Natural killer cell (primary cell): Measurements from ENCODE around the gene BARHL1. TPM values are rescaled to one million over a fixed set of nuclear protein-coding genes. Genes with fewer than 3 reads are reported as not detected.

ENCODE experiments used
- ATAC-seq, 3 donors: fragments of 150-1000 bp in 2 of 3; fragments of 200-7000 bp in 1 of 3; cut with Tn5 transposase; 1 replicate in 1 of 3; 2 replicates in 2 of 3; pipeline ENCODE4 v1.10.0; 2021; ENCODE audit warnings: mild to moderate bottlenecking in 2 of 3, moderate library complexity in 2 of 3
- DNase-seq, 2 donors: peaks; one replicate each; pipeline versions ENCODE4 v3.0.0 to v3.0.0-alpha.2; 2013 to 2021; ENCODE audit warnings: mixed read lengths in 1 of 2
- H3K27ac ChIP-seq: one replicate; pipeline ENCODE4 v1.5.1; 2013; ENCODE audit warnings: mild to moderate bottlenecking, low read length
- H3K27me3 ChIP-seq: one replicate; pipeline ENCODE4 v1.6.1; 2013; ENCODE audit warnings: low read length; ENCODE audit not compliant: control insufficient read depth, insufficient read depth
- H3K36me3 ChIP-seq: one replicate; pipeline ENCODE4 v1.6.1; 2013; ENCODE audit warnings: low read length; ENCODE audit not compliant: control insufficient read depth, insufficient read depth
- H3K4me1 ChIP-seq: one replicate; pipeline ENCODE4 v1.6.1; 2013; ENCODE audit warnings: low read length; ENCODE audit not compliant: control insufficient read depth, insufficient read depth
- H3K4me3 ChIP-seq: one replicate; pipeline ENCODE4 v1.5.1; 2013; ENCODE audit warnings: low read length
- H3K9me3 ChIP-seq: one replicate; pipeline ENCODE4 v1.6.1; 2013; ENCODE audit warnings: low read length; ENCODE audit not compliant: control insufficient read depth, insufficient read depth
- H3K27ac Mint-ChIP-seq, 2 donors: one replicate each; pipeline ENCODE4 v1.8.0; 2022; ENCODE audit warnings: mild to moderate bottlenecking in 2 of 2, mixed read lengths in 2 of 2, moderate library complexity in 1 of 2
- H3K27me3 Mint-ChIP-seq, 2 donors: one replicate each; pipeline ENCODE4 v1.8.0; 2022; ENCODE audit warnings: low read depth in 2 of 2, mixed read lengths in 2 of 2
- H3K36me3 Mint-ChIP-seq: one replicate; pipeline ENCODE4 v1.8.0; 2022; ENCODE audit warnings: mixed read lengths
- H3K4me1 Mint-ChIP-seq, 2 donors: one replicate each; pipeline ENCODE4 v1.8.0; 2022; ENCODE audit warnings: mixed read lengths in 2 of 2
- H3K4me3 Mint-ChIP-seq: one replicate; pipeline ENCODE4 v1.8.0; 2022; ENCODE audit warnings: mild to moderate bottlenecking, moderate library complexity, mixed read lengths
- H3K9me3 Mint-ChIP-seq, 2 donors: one replicate each; pipeline ENCODE4 v1.8.0; 2022; ENCODE audit warnings: mixed read lengths in 2 of 2
- CTCF ChIP-seq: fragments of 200-600 bp; IDR thresholded peaks from one replicate; pipeline ENCODE4 v1.8.0; 2022; ENCODE audit warnings: antibody characterized with exemption
- WGBS: methylation state at CpG from one replicate; pipeline ENCODE4 v1.1.7; 2013; ENCODE audit warnings: missing lambda C conversion rate; ENCODE audit not compliant: insufficient coverage; 5-methylcytosine and 5-hydroxymethylcytosine counted together
- intact Hi-C: fragments of 100-400 bp; cut with micrococcal nuclease; formaldehyde crosslinking; loops from one replicate; pipeline ENCODE4 v1.14.2; 2022
- total RNA-seq, 4 donors: library from RNA; stranded (reverse); fragments of 120-200 nt in 1 of 4; gene quantifications; one replicate each; pipeline versions ENCODE4 v1.2.3 to v1.2.4, GENCODE V29; 2013 to 2022

The BARHL1 gene
- total RNA-seq, 3 donors from 2014 or later (not counting 1 experiment from before 2014, with no cell fraction given) = not detected

- Mint-ChIP-seq H3K36me3 (no peaks in the 10 kb centered on the region), H3K27me3 (peaks cover 0 to 5% of the 10 kb centered on the region in 2 donors), H3K4me3 (no peak overlapping the region), H3K9me3 (no peaks in the 10 kb centered on the region), H3K4me1 (no peaks in the 10 kb centered on the region), H3K27ac (no peak overlapping the region)
- 75% methylated on average over 8 of the region's 8 CpGs for WGBS
- ATAC-seq (no peak), DNase-seq (no peak)
- Histone ChIP-seq H3K9me3 (no peaks in the 10 kb centered on the region), H3K27ac (no peak overlapping the region), H3K4me3 (no peak overlapping the region), H3K36me3 (no peaks in the 10 kb centered on the region), H3K27me3 (no peaks in the 10 kb centered on the region), H3K4me1 (peaks cover 4% of the 10 kb centered on the region)
- TF ChIP-seq CTCF = no peak
- intact Hi-C loops = no loop called here
These were observed 44.3 kb upstream of the BARHL1 start for GRCh38 chr9:132538071-132538470.

- peaks cover 4% of the 10 kb centered on the region for H3K4me1 ChIP-seq
- H3K9me3 Mint-ChIP-seq = no peaks in the 10 kb centered on the region
- TF ChIP-seq CTCF = no peak
- H3K27me3 ChIP-seq = no peaks in the 10 kb centered on the region
- H3K27me3 Mint-ChIP-seq = no peaks in the 10 kb centered on the region
- no peak overlapping the region for H3K27ac Mint-ChIP-seq
- no peaks in the 10 kb centered on the region for H3K36me3 Mint-ChIP-seq
- no peak overlapping the region for H3K4me3 ChIP-seq
- intact Hi-C loops = no loop called here
- H3K4me1 Mint-ChIP-seq = no peaks in the 10 kb centered on the region
- H3K9me3 ChIP-seq = no peaks in the 10 kb centered on the region
- DNase-seq (no peak), ATAC-seq (no peak)
- H3K27ac ChIP-seq = no peak overlapping the region
- 82% methylated on average over 7 of the region's 7 CpGs for WGBS
- H3K36me3 ChIP-seq = no peaks in the 10 kb centered on the region
- no peak overlapping the region for H3K4me3 Mint-ChIP-seq
These were observed 43.3 kb upstream of the BARHL1 start for GRCh38 chr9:132539096-132539495.

GRCh38 chr9:132541051-132541450 lies 41.4 kb upstream of the BARHL1 start:
- Mint-ChIP-seq H3K4me1 (no peaks in the 10 kb centered on the region), H3K27me3 (peaks cover 3 to 12% of the 10 kb centered on the region in 2 donors), H3K9me3 (no peaks in the 10 kb centered on the region), H3K36me3 (no peaks in the 10 kb centered on the region), H3K4me3 (no peak overlapping the region), H3K27ac (no peak overlapping the region)
- 90% methylated on average over 8 of the region's 8 CpGs for WGBS
- Histone ChIP-seq H3K4me1 (peaks cover 6% of the 10 kb centered on the region), H3K27me3 (peaks cover 2% of the 10 kb centered on the region), H3K4me3 (no peak overlapping the region), H3K27ac (no peak overlapping the region), H3K36me3 (no peaks in the 10 kb centered on the region), H3K9me3 (no peaks in the 10 kb centered on the region)
- no peak for DNase-seq
- no peak for ATAC-seq
- intact Hi-C loops = no loop called here
- no peak for TF ChIP-seq CTCF
